A549 (cell line): ENCODE data around the gene MARK1. TPM values are rescaled to one million over a fixed set of nuclear protein-coding genes. Genes with fewer than 3 reads are reported as not detected.
A peak's percentile ranks its signal among the peaks of the same experiment; 100 is the strongest.

ENCODE experiments used
- ATAC-seq, 2 experiments: fragments of 200-7000 bp in 1 of 2; fragments of >200 bp in 1 of 2; cut with Nextera tagmentation in 1 of 2; cut with Tn5 transposase in 1 of 2; 3 replicates each; pipeline versions ENCODE4 v1.8.0 to v1.9.1; 2018 to 2020; ENCODE audit warnings: mild to moderate bottlenecking in 1 of 2, moderate library complexity in 1 of 2
- CTCF ChIA-PET: fragments of 300-600 bp; sonication (Branson Sonifier 250); formaldehyde crosslinking; extraction: SDS; loops from one replicate; lab custom pipeline; 2021; ENCODE audit warnings: antibody characterized with exemption, inconsistent platforms; lab: Yijun Ruan, JAX
- POLR2A ChIA-PET: fragments of 350-600 bp; formaldehyde crosslinking; extraction: SDS; loops from one replicate; lab custom pipeline; 2021; ENCODE audit warnings: antibody characterized with exemption, inconsistent platforms; lab: Yijun Ruan, JAX
- DNase-seq, 2 experiments: peaks; one replicate each; pipeline versions ENCODE4 v3.0.0 to v3.0.0-alpha.2; 2011 to 2016; ENCODE audit warnings: low read depth in 1 of 2, low spot score in 1 of 2
- FAIRE-seq: peaks from 2 replicates; lab custom pipeline; 2011; peaks lifted over from hg19 to GRCh38; lab: Jason Lieb, UNC
- H3K27ac ChIP-seq, 2 experiments: fragments of >200 bp; sonication (Bioruptor Twin); formaldehyde crosslinking; 3 replicates each; pipeline ENCODE4 v1.5.1; 2016 to 2017
- H3K4me1 ChIP-seq: fragments of >200 bp; sonication (Bioruptor Twin); formaldehyde crosslinking; 3 replicates; pipeline ENCODE4 v1.6.1; 2016
- H3K4me2 ChIP-seq: fragments of >200 bp; sonication (Bioruptor Twin); formaldehyde crosslinking; 3 replicates; pipeline ENCODE4 v1.6.1; 2016
- H3K4me3 ChIP-seq: fragments of >200 bp; sonication (Bioruptor Twin); formaldehyde crosslinking; 3 replicates; pipeline ENCODE4 v1.5.1; 2016
- H3K9me3 ChIP-seq: fragments of >200 bp; sonication (Bioruptor Twin); formaldehyde crosslinking; 3 replicates; pipeline ENCODE4 v1.6.1; 2016
- ATOH8 ChIP-seq: fragments of 250-450 bp; sonication (Bioruptor Pico); IDR thresholded peaks from 2 replicates; pipeline ENCODE4 v1.5.0; 2020; ENCODE audit warnings: low read depth, mild to moderate bottlenecking, moderate library complexity
- BCL3 ChIP-seq: fragments of >200 bp; sonication (Bioruptor Twin); formaldehyde crosslinking; IDR thresholded peaks from 3 replicates; pipeline ENCODE4 v1.6.1; 2016
- BHLHE40 ChIP-seq: IDR thresholded peaks from 2 replicates; pipeline ENCODE4 v1.6.1; 2012; ENCODE audit warnings: low read depth, low read length, inconsistent platforms
- CBX2 ChIP-seq: fragments of 200-600 bp; sonication (generic); IDR thresholded peaks from 2 replicates; pipeline ENCODE4 v1.6.1; 2016; ENCODE audit warnings: low read depth, mild to moderate bottlenecking, borderline replicate concordance
- CBX8 ChIP-seq: fragments of 200-600 bp; sonication (generic); IDR thresholded peaks from 2 replicates; pipeline ENCODE4 v1.6.1; 2016
- CHD2 ChIP-seq: fragments of 150-350 bp; IDR thresholded peaks from 2 replicates; pipeline ENCODE4 v1.6.1; 2014; ENCODE audit warnings: low read length; ENCODE audit not compliant: partially characterized antibody
- CHD4 ChIP-seq: fragments of 200-600 bp; sonication (generic); IDR thresholded peaks from 2 replicates; pipeline ENCODE4 v1.6.1; 2016; ENCODE audit warnings: antibody characterized with exemption, mild to moderate bottlenecking, borderline replicate concordance
- E2F6 ChIP-seq: IDR thresholded peaks from 2 replicates; pipeline ENCODE4 v1.6.1; 2012; ENCODE audit warnings: low read depth, borderline replicate concordance
- EHF ChIP-seq: fragments of 250-450 bp; sonication (Bioruptor Pico); IDR thresholded peaks from 2 replicates; pipeline ENCODE4 v1.5.0; 2020; ENCODE audit warnings: mild to moderate bottlenecking
- FOSL2 ChIP-seq, 2 experiments: fragments of 450-650 bp in 1 of 2; fragments of >200 bp in 1 of 2; sonication (Bioruptor Twin) in 1 of 2; formaldehyde crosslinking; IDR thresholded peaks; 2 replicates each; pipeline versions ENCODE4 v1.5.0 to v1.6.1; 2016 to 2020; ENCODE audit warnings: mild to moderate bottlenecking in 1 of 2, moderate library complexity in 1 of 2
- FOXS1 ChIP-seq: fragments of 250-450 bp; sonication (Bioruptor Pico); IDR thresholded peaks from 2 replicates; pipeline ENCODE4 v1.5.0; 2020; ENCODE audit warnings: mild to moderate bottlenecking, moderate library complexity
- GATA3 ChIP-seq: IDR thresholded peaks from 2 replicates; pipeline ENCODE4 v1.6.1; 2012; ENCODE audit warnings: borderline replicate concordance
- HES2 ChIP-seq: fragments of >200 bp; sonication (Bioruptor Twin); formaldehyde crosslinking; IDR thresholded peaks from 2 replicates; pipeline ENCODE4 v1.6.1; 2016
- HEYL ChIP-seq: fragments of 250-450 bp; sonication (Bioruptor Pico); IDR thresholded peaks from 2 replicates; pipeline ENCODE4 v1.8.0; 2021; ENCODE audit warnings: mild to moderate bottlenecking, moderate library complexity
- HMGXB4 ChIP-seq: fragments of 250-450 bp; sonication (Bioruptor Pico); IDR thresholded peaks from 2 replicates; pipeline ENCODE4 v1.5.0; 2021; ENCODE audit warnings: mild to moderate bottlenecking, moderate library complexity, borderline replicate concordance
- HOXB5 ChIP-seq: fragments of 250-450 bp; sonication (Bioruptor Pico); IDR thresholded peaks from 2 replicates; pipeline ENCODE4 v1.5.0; 2020; ENCODE audit warnings: mild to moderate bottlenecking, moderate library complexity
- JUN ChIP-seq, 2 experiments: fragments of >200 bp; sonication (Bioruptor Twin); formaldehyde crosslinking; IDR thresholded peaks; 2 replicates in 1 of 2; 3 replicates in 1 of 2; pipeline ENCODE4 v1.6.1; 2016 to 2017
- KDM1A ChIP-seq: fragments of 200-600 bp; sonication (generic); IDR thresholded peaks from 2 replicates; pipeline ENCODE4 v1.6.1; 2016; ENCODE audit warnings: low read depth, mild to moderate bottlenecking
- KDM5A ChIP-seq: fragments of 200-600 bp; sonication (generic); IDR thresholded peaks from 2 replicates; pipeline ENCODE4 v1.6.1; 2016; ENCODE audit warnings: antibody characterized with exemption, mild to moderate bottlenecking
- MYC ChIP-seq: IDR thresholded peaks from 2 replicates; pipeline ENCODE4 v1.6.1; 2012; ENCODE audit warnings: mild to moderate bottlenecking, inconsistent platforms, low read length, improper control_type of control experiment, borderline replicate concordance
- NR3C1 ChIP-seq: fragments of >200 bp; sonication (Bioruptor Twin); formaldehyde crosslinking; IDR thresholded peaks from 3 replicates; pipeline ENCODE4 v1.6.1; 2017
- POLR2A ChIP-seq: IDR thresholded peaks from 2 replicates; pipeline ENCODE4 v1.6.1; 2012; ENCODE audit warnings: mild to moderate bottlenecking, low read length
- RAD21 ChIP-seq, 2 experiments: fragments of >200 bp in 1 of 2; sonication (Bioruptor Twin) in 1 of 2; formaldehyde crosslinking in 1 of 2; IDR thresholded peaks in 1 of 2; conservative IDR thresholded peaks in 1 of 2; 2 replicates in 1 of 2; 3 replicates in 1 of 2; pipeline ENCODE4 v1.6.1; 2012 to 2018; ENCODE audit warnings: inconsistent platforms in 1 of 2
- RARB ChIP-seq: fragments of 250-450 bp; sonication (Bioruptor Pico); IDR thresholded peaks from 2 replicates; pipeline ENCODE4 v1.8.0; 2021; ENCODE audit warnings: mild to moderate bottlenecking, moderate library complexity
- REST ChIP-seq: fragments of 200-600 bp; sonication (generic); IDR thresholded peaks from 2 replicates; pipeline ENCODE4 v1.6.1; 2016; ENCODE audit warnings: antibody characterized with exemption, mild to moderate bottlenecking, moderate library complexity
- RFX5 ChIP-seq: fragments of 450-650 bp; IDR thresholded peaks from 2 replicates; pipeline ENCODE4 v1.7.1; 2014; ENCODE audit warnings: antibody characterized with exemption, mild to moderate bottlenecking, moderate library complexity
- RNF2 ChIP-seq: fragments of 200-600 bp; sonication (generic); IDR thresholded peaks from 2 replicates; pipeline ENCODE4 v1.6.1; 2016; ENCODE audit warnings: low read depth, mild to moderate bottlenecking, antibody characterized with exemption, moderate library complexity, borderline replicate concordance
- TP53 ChIP-seq: fragments of 250-450 bp; sonication (Bioruptor Pico); IDR thresholded peaks from 2 replicates; pipeline ENCODE4 v1.5.0; 2021; ENCODE audit warnings: mild to moderate bottlenecking, moderate library complexity
- ZC3H11A ChIP-seq: fragments of 450-650 bp; IDR thresholded peaks from 2 replicates; pipeline ENCODE4 v1.6.1; 2014; ENCODE audit warnings: antibody characterized with exemption, mild to moderate bottlenecking
- ZNF302 ChIP-seq: fragments of 250-450 bp; sonication (Bioruptor Pico); IDR thresholded peaks from 2 replicates; pipeline ENCODE4 v1.9.0; 2021; ENCODE audit warnings: inconsistent platforms, mild to moderate bottlenecking, moderate library complexity
- WGBS: methylation state at CpG from one replicate; pipeline ENCODE4 v1.1.6; 2017; ENCODE audit errors: missing lambda C conversion rate; 5-methylcytosine and 5-hydroxymethylcytosine counted together
- polyA plus RNA-seq, 4 experiments: library from polyadenylated mRNA; depleted of rRNA in 3 of 4; stranded (reverse); fragments of >200 nt; fragmentation: RNase III in 1 of 4; extraction: RNeasy Plus Mini Kit Qiagen cat#74134 plus additional on column Dnase treatment in 1 of 4; gene quantifications; 2 replicates in 3 of 4; 3 replicates in 1 of 4; pipeline ENCODE4 v1.2.3, GENCODE V29; 2011 to 2017

The MARK1 gene
- polyA plus RNA-seq, 2 of the 4 experiments (the other 2 are of a cell fraction): 0.03 to 0.05 TPM

- H3K4me1 ChIP-seq: no peaks in the 10 kb centered on the region
- FAIRE-seq (no peak), ATAC-seq (peak in 1 of 2 experiments; percentile 34; a peak in 1 of 6 replicates), DNase-seq (no peak)
- no peak for TF ChIP-seq MYC
- TF ChIP-seq BHLHE40: no peak
- TF ChIP-seq CHD2: no peak
- TF ChIP-seq EHF (CRISPR knock-in tag): no peak
- no peak for TF ChIP-seq FOXS1 (CRISPR knock-in tag)
- no peak for TF ChIP-seq CBX8
- TF ChIP-seq RFX5: no peak
- no peak for TF ChIP-seq CHD4
- TF ChIP-seq FOSL2 (IDR thresholded peaks at IDR 0.05): no peak
- no peak for TF ChIP-seq FOSL2 (CRISPR knock-in tag; IDR thresholded peaks at IDR 0.05)
- no peak for TF ChIP-seq HMGXB4 (CRISPR knock-in tag)
- no peak for TF ChIP-seq RAD21 (conservative IDR thresholded peaks at IDR 0.05 in 1 of 2, IDR thresholded peaks at IDR 0.05 in 1 of 2)
- no peak for TF ChIP-seq RNF2
- no peak for TF ChIP-seq JUN (IDR thresholded peaks at IDR 0.05)
- ChIA-PET POLR2A (no interaction called here), CTCF (no interaction called here)
- H3K9me3 ChIP-seq: no peaks in the 10 kb centered on the region
- H3K4me3 ChIP-seq: no peak overlapping the region
- no peak overlapping the region for H3K4me2 ChIP-seq
- H3K27ac ChIP-seq: no peak overlapping the region
Measured at GRCh38 chr1:220655961-220656740, 128.2 kb downstream of the MARK1 start.

- Histone ChIP-seq H3K4me2 (no peak overlapping the region), H3K27ac (no peak overlapping the region), H3K9me3 (peaks cover 8% of the 10 kb centered on the region; the same call in 2 of the 3 replicates), H3K4me1 (no peaks in the 10 kb centered on the region), H3K4me3 (no peak overlapping the region)
- ChIA-PET POLR2A (no interaction called here), CTCF (interaction anchor here (0.6 kb wide), 1 partner anchor 198 kb away, joined by 3 read pairs; no protein-coding TSS in a partner anchor)
- TF ChIP-seq NR3C1 (no peak), ZNF302 (CRISPR knock-in tag) (no peak), POLR2A (no peak), HOXB5 (CRISPR knock-in tag) (no peak), CBX2 (no peak), RARB (CRISPR knock-in tag) (no peak), GATA3 (no peak), RNF2 (no peak), KDM1A (no peak), E2F6 (no peak), HES2 (no peak), ATOH8 (CRISPR knock-in tag) (no peak), HEYL (CRISPR knock-in tag) (no peak), ZC3H11A (no peak), TP53 (no peak), RFX5 (no peak), BHLHE40 (no peak), KDM5A (no peak), BCL3 (no peak), REST (no peak)
- no peak for ATAC-seq
- 30% methylated on average over 3 of the region's 3 CpGs for WGBS
- no peak for DNase-seq
- FAIRE-seq: no peak
Measured at GRCh38 chr1:220666349-220666748, 138.4 kb downstream of the MARK1 start.
